HG02759 (cell line): ENCODE measurements around the gene LSS.
"Not testable (repeated sequence)": the region's sequence is repeated elsewhere in the genome, so short reads cannot be mapped to it uniquely, and the experiment has no call there.

Experiments used
- ATAC-seq: cut with Tn5 transposase; IDR thresholded peaks from one replicate; pipeline ENCODE4 v1.9.1; 2021; ENCODE audit warnings: mild to moderate bottlenecking, moderate library complexity; ENCODE audit not compliant: unreplicated experiment

LSS gene

DNA sequence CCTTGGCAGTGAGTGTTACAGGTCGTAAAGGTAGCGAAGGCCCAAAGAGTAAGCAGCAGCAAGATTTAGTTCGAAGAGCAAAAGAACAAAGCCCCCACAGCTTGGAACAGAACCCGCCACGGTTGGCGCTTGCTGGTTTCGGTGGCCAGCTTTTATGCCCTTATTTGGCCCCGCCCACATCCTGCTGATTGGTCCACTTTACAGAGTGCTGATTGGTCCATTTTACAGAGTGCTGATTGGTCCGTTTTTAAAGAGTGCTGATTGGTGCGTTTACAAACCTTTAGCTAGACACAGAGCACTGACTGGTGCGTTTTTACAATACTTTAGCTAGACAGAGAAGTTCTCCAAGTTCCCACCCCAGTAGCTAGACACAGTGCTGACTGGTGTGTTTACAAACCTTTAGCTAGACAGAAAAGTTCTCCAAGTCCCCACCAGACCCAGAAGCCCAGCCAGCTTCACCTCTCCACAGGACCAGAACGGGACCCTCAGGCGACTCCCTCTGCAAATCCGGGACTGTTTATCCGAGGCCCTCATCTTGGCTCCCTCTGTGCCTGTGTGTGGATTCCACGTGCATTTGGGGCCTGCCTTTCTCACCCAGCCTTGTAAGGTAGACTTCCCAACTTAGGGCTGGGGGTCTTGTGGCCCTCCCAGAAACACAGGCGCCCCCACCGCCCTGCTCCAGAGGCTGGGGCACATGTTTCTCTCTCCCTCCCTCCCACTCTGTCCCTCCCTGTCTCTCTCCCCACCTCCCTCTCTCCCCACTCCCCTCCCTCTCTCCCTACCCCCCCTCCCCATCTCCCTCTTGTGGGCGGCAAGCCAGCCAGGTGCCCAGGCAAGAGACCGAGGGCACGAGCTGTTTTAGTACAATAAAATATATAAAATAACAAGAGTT is 85.7 kb downstream of the LSS start:
- no peak for ATAC-seq

DNA sequence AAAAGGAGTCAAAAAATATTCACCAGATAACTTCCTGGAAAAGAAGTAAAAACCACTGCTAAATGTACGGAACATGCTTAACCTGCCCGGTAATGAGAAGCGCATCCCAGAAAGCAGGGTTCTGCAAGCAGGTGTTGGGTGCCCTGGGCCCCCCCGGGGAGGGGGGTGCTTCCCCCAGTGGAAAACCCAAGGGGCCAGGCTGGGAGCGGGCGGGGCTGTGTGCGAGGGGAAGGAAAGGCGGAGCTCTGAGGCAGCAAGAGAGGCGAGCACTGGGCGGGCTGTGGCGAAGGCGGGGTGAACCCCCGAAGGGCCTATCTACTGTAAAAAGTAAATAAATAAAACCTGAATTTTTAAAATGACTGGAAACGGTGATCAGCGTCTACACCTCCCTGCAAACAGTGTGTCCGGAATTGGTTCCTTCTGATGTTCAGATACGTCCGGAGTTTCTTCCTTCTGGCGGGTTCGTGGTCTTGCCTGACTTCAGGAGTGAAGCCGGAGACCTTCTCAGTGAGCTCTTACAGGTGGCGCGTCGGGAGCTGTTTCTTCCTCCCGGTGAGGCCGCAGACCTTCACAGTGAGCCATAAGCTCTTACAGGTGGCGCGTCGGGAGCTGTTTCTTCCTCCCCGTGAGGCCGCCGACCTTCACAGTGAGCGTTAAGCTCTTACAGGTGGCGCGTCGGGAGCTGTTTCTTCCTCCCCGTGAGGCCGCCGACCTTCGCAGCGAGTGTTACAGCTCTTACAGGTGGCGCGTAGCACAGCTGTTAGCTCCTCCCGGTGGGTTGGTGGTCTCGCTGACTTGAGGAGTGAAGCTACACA is 86.6 kb downstream of the LSS start:
- no peak for ATAC-seq

DNA sequence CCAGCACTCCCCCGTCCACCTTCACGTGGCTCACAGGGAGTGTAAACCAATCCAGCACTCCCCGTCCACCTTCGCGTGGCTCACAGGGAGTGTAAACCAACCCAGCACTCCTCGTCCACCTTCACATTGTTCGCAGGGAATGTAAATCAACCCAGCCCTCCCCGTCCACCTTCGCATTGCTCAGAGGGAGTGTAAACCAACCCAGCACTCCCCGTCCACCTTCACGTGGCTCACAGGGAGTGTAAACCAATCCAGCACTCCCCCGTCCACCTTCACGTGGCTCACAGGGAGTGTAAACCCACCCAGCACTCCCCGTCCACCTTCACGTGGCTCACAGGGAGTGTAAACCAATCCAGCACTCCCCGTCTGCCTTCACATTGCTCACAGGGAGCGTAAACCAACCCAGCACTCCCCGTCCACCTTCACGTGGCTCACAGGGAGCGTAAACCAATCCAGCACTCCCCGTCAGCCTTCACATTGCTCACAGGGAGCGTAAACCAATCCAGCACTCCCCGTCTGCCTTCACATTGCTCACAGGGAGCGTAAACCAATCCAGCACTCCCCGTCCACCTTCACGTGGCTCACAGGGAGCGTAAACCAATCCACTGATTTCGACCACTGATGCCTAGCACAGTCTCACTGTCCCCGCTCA is 88.1 kb downstream of the LSS start:
- not testable (repeated sequence) for ATAC-seq

DNA sequence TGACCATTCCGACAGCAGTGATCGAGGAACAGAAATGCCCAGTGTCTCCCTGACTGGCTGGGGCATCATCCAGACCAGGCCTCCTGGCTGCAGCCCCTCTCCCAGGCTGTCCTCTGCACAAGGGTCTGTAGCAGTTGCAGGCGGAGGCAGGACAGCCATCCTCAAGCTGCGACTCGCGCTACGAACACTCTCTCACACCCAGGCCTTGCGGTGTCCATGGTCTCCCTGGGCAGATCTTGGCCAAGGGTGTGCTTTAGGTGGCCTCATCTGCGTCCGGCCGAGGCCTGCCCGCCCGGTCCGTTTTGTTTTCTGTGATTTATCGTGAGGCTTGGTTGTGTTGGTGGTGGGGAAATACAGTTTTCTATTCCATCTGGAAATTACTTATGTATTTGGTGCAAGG is 88.9 kb downstream of the LSS start:
- no peak for ATAC-seq

GRCh38 chr21:46138383-46138970 is 90.1 kb downstream of the LSS start:
- no peak for ATAC-seq
